HG02623 (cell line): Measurements from ENCODE around the gene MEMO1.
"Not testable (repeated sequence)": the region's sequence is repeated elsewhere in the genome, so short reads cannot be mapped to it uniquely, and the experiment has no call there.

Source experiments
- ATAC-seq: cut with Tn5 transposase; IDR thresholded peaks from one replicate; pipeline ENCODE4 v1.9.1; 2021; ENCODE audit warnings: moderate library complexity; ENCODE audit not compliant: unreplicated experiment

The MEMO1 gene

DNA sequence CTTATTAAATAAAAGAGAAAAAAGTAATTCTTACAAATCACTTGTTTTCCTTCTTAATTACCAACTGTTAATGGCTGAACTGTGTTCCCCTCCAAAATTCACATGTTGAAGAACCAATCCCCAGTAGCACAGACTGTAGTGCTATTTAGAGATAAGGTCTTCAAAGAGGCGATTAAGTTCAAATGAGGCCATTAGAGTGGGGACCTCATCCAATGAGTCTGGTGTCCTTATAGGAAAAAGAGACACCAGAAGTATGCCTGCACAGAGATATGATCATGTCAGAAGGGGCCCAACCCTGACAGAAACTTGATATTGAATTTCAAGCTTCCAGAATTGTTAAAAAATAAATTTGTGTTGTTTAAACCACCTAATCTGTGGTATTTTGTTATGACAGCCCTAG, 89.8 kb downstream of the MEMO1 start:
- ATAC-seq, result no peak

DNA sequence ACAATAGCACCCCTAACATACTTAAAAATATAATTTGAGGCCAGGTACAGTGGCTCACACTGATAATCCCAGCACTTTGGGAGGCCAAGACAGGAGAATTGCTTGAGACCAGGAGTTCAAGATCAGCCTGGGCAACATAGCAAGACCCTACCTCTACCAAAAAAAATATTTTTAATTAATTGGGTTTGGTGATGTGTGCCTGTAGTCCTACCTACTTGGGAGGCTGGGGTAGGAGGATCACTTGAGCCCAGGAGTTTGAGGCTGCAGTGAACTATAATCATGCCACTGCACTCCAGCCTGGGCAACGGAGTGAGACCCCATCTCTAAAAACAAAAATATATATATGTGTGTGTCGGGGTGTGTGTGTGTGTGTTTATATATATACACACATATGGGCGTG, 91.3 kb downstream of the MEMO1 start:
- no peak for ATAC-seq

DNA sequence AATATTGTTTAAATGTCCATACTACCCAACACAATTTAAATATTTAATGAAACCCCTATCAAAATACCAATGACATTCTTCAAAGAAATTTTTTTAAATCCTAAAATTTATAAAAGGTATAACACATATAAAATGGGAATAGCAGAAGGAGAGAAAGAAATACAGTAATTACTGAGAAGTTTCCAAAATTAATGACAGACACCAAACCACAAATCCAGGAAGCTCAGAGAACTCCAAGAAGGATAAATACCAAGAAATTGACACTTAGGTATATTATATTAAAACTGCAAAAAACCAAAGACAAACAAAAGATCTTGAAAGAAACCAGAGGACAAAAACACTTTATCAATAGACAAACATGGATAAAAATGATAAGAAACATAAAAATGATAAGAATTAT, 101.1 kb downstream of the MEMO1 start:
- ATAC-seq, result no peak

DNA sequence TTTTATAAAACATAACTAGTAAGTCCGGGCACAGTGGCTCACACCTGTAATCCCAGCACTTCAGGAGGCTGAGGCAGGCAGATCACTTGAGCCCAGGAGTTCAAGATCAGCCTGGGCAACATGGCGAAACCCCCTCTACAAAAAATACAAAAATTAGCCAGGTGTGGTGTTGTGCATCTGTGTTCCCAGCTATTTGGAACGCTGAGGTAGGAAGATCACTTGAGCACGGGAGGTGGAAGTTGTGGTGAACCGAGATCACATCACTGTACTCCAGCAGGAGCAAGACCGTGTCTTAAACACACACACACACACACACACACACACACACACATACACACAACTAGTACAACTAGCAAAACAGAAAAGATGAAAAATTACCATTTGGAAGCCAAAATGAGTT, 103.3 kb downstream of the MEMO1 start:
- not testable (repeated sequence) for ATAC-seq

DNA sequence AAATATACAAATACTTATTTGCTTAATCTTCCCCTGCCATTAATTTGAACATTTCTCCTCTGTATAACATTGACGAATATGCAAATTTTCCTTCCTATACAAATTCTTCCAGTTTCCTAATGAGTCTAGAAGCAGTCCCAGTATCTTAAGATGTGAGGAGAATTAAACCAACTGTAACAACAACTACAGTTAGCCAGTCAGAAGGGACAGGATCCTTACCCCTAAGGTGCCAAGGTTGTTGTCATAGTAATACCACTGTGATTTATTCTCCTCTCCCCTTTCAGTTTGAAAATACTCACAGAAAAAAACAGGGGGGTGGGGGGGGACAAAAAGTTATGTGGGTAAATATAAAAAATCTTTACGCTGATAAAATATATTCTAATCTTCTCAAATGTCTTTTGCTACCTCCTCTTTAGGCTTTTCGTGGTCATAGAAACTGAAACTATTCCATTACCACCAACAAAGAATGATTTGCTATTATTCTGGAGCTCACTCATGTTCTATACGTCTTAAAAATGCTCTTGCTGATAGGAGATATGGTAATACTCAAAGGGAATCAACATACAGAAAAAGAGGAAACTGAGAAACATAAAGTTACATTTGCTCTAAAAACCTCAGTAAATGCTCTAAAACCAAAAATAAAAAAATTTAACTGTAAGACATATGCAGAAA, 107.6 kb downstream of the MEMO1 start:
- no peak for ATAC-seq

DNA sequence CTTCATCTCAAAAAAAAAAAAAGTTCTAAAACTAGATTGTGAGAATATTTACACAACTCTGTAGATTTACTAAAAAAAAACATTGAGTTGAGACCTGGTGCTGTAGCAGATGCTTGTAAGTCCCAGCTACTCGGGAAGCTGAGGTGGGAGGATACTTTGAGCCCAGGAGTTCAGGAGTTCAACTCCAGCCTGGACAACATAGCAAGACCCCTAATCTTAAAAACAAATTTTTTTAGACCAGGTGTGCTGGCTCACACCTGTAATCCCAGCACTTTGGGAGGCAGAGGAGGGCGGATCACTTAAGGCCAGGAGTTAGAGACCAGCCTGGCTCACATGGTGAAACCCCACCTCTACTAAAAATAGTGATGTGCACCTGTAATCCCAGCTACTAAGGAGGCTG, 108.9 kb downstream of the MEMO1 start:
- no peak for ATAC-seq

DNA sequence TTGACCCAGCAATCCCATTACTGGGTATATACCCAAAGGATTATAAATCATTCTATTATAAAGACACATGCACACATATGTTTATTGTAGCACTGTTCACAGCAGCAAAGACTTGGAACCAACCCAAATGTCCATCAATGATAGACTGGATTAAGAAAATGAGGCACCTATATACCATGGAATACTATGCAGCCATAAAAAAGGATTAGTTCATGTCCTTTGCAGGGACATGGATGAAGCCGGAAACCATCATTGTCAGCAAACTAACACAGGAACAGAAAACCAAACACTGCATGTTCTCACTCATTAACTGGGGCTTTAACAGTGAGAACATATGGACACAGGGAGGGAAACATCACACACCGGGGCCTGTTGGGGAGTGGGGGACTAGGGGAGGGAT, 110.7 kb downstream of the MEMO1 start:
- not testable (repeated sequence) for ATAC-seq

DNA sequence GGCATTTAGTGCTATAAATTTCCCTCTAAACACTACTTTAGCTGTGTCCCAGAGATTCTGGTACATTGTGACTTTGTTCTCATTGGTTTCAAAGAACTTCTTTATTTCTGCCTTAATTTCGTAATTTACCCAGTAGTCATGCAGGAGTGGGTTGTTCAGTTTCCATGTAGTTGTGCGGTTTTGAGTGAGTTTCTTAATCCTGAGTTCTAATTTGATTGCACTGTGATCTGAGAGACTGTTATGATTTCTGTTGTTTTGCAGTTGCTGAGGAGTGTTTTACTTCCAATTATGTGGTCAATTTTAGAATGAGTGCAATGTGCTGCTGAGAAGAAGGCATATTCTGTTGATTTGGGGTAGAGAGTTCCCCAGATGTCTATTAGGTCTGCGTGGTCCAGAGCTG, 112.5 kb downstream of the MEMO1 start:
- ATAC-seq, result not testable (repeated sequence)

DNA sequence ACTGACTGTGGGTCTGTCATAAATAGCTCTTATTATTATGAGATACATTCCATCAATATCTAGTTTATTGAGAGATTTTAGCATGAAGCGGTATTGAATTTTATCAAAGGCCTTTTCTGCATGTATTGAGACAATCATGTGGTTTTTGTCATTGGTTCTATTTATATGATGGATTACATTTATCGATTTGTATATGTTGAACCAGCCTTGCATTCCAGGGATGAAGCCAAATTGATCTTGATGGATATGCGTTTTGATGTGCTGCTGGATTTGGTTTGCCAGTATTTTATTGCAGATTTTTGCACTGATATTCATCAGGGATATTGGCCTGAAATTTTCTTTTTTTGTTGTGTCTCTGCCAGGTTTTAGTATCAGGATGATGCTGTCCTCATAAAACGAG, 113.5 kb downstream of the MEMO1 start:
- ATAC-seq, result not testable (repeated sequence)

DNA sequence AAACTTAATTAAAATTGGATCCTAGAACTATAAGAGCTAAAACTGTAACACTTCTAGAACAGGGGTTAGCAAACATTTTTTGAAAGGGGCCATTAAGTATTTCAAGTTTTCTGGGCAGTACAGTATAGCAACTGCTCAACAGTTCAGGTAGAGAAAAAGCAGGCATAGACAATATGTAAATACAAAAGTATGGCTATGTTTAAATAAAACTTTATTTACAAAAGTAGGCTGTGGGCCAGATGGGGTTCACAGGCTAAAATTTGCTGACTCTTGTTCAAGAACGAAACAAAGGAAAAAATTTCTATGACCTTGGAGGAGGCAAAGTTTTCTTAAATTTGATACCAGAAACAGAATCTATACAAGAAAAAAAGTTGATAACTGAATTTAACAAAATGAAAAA, 114.5 kb downstream of the MEMO1 start:
- no peak for ATAC-seq

DNA sequence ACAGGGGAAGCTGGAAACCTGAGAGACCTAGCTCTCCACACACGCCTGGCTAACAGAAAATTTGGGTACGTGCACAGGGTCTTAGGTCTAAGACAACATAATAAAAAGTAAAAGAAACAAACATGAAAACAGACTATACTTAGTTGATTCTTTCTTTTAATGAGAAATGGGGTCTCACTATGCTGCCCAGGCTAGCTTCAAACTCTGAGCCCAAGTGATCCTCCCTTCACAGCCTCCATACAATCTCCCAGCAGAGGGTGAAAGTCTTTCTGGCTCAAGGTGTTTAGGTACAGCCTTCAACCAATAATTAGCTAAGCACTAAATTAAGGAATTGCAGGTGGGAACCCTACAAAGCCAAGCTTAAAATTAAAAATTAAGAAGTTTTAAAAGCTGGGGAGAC, 116.2 kb downstream of the MEMO1 start:
- ATAC-seq, result no peak

DNA sequence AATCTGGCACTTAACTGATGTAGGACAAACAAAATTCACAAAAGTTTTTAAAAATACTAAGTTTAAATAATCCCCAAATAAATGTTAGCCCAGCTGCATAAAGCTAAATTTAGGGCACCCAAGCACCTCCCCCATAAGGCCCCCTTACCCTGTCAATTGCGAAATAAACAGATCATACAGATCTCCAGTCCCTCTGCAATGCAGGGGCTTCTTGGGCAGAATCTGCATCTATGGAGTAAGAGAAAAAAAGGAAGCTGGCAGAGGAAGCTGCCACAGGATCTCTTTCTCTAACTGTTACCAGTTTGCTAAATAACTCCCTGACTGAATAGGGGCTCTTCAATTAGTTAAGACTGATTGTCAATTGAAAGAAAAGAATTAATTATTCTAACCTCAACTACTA, 117.7 kb downstream of the MEMO1 start:
- ATAC-seq, result no peak

DNA sequence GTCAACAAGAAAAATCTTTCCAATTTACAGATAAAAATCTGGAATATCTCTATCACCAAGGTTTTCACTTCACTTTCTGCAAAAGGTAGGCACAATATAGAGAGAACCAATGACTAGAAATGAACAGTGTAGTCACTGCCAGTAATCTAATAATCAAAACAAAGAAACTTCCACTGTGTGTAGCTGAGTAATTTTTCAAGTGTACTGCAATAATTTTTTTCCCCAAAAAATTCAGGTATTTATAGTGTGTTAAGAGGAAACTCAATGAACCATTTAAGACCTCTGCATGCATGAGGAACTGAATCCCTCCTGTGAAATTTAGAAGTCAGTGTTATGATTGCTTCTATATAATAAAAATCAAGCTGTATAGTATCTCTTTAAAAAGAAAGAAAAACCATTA, 121.8 kb downstream of the MEMO1 start:
- ATAC-seq, result no peak

DNA sequence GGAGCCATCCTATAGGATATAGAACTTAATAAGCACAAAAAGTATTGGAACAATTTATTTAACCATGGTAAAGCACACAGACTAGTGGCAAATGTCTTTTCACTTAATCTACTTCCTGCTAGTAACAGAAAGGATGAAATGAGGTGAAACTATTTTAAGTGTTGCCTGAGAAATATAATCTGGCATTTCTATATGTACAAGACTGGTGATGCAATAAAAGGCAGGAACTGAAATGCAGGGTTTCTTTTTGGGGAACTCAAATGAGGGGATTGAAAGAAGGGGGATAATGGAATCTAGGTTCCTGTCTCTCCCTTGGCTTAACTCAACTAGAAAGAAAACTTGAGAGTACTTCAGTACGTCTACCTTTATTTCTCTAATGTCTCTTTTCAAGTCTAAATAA, 122.3 kb downstream of the MEMO1 start:
- no peak for ATAC-seq

DNA sequence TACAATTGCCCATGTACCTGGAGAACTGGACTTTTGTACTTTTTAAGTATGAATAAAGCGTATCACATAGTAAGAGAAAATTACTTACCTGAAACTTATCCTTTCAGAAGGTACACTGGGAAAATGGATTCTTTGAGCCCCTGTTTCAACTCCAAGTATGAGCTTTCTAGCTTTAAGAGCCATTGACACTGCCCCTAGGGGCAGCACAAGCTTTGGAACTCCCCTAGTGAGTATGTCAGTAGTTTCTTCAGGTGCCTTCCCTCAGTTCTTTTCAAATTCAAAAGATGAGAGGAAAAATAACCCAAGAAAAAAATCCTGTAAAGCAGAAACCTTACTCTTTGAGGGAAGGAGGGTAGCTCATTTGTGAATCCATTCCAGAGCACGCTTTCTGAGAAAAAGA, 124.1 kb downstream of the MEMO1 start:
- ATAC-seq, result no peak

DNA sequence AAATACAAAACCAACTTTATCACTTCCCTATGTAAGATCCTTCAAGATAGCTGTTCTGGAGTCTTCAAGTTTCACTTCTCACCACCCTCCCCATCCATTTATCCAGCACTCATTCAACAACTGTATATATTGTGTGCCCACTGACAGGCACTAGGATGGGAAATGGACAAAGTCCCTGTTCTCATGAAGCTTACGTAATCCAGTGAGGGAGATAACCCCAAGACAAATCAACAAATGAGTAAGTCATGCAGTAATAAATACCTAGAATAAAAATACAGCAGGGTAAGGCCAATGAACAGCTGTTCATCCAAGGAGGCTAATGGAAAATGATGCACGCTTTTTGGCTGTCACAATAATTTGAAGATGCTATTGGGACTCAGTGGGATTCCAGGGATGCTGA, 133.8 kb downstream of the MEMO1 start:
- ATAC-seq, result no peak

DNA sequence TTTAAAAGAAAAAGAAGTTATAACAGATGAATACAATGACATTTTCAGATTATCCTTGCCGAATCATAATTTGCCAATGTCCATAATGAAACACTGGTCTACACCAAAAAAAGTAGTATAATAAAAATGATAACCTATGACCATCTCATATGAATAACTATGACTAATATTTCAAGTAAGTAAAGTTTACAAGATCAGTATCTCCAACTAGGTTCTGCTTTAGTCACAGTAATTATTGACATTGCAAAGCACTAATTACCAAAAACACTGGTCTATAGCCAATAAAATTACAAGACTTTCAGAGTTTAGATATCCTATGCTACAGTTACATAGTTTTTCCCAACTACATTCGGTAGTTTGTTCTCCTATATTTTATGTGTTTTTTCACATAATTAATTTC, 136.7 kb downstream of the MEMO1 start:
- ATAC-seq, result no peak

DNA sequence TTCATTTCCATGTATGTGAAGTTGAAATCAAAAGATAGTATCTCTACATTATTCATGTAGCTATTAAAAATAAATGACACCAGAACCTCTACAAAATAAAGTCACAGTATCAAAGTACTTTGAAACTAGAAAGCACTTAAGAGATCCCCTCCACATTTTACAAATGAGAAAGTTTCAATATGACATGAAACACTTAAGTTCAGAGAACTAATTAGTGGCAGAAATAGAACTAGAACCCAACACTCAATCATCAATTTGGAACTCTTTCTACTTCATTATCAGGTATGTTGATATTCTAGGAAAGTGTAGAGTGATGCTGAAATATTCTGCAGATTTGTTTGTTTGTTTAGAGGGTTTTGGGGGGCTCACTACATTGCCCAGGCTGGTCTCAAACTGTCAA, 145.6 kb downstream of the MEMO1 start:
- ATAC-seq, result no peak

DNA sequence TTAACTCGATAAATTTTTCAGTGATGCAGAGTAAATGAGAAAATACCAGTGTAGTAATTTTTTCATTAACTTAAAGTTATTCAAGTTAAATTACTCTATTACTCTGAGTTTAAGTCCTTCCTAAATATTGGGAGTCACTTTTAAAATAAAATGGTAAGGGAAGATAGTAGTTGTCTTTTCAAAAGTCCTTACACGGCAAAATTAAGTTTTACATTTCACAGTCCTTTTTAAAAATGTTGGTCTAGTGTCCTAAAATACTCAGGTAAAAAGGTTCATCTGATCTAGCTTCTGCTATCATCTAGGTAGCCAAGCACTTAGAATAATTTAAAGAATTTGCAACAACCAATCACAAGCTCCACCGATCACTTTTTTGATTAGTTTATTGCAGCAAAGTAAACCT, 146.9 kb downstream of the MEMO1 start:
- no peak for ATAC-seq

DNA sequence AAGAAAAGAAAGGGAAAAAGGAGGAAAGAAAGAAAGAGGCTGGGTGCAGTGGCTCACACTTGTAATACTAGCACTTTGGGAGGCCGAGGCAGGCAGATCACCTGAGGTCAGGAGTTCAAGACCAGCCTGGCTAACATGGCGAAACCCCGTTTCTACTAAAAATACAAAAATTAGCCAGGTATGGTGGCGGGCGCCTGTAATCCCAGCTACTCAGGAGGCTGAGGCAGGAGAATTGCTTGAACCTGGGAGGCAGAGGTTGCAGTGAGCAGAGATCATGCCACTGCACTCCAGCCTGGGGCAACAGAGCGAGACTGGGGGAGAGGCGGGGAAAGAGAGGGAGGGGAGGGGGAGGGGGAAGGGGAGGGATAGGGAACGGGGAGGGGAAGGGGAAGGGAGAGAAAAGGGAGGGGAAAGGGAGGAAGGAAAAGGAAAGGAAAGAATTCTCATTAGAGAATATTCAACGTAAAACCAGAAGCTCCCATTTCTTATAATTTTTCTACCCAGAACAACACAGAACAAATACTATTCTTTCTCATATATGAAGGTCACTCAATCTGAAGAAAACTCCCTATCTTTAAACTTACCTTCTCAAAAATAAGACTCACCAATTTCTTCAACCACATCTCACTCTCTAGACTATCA, 147.7 kb downstream of the MEMO1 start:
- not testable (repeated sequence) for ATAC-seq

DNA sequence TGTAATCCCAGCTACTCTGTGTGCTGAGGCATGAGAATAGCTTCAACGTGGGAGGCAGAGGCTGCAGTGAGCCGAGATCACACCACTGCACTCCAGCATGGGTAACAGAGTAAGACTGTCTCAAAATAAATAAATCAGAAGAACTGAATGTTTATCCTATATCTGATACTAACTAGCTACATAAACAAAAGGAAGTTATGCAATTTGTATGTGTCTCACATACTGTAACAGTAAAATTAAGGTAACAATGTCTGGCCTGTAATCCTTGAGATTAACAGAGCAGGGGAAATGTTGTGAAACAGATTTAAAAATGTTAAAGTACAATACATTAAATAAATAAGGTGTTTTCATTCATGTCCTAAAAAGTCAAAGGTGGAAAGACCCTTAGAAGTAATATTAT, 150.8 kb downstream of the MEMO1 start:
- no peak for ATAC-seq

DNA sequence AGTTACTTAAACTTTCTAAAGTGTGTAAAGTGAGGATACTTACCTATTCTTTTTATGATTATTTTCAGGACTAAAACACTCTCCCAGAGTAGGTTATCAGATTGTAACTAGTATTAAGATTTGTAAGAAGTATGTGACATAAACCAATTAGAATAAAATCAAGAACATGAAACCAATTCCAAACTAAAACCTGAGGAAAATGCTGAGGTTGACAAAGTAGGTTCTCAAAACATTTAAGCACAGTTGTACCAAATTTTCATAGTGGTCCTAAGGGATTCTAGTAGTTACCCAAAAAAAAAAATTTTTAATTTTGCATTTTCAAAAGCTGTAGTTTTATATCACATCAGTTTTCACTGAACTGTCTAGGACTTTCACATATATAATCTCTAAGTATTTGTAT, 157.3 kb downstream of the MEMO1 start:
- ATAC-seq, result no peak

DNA sequence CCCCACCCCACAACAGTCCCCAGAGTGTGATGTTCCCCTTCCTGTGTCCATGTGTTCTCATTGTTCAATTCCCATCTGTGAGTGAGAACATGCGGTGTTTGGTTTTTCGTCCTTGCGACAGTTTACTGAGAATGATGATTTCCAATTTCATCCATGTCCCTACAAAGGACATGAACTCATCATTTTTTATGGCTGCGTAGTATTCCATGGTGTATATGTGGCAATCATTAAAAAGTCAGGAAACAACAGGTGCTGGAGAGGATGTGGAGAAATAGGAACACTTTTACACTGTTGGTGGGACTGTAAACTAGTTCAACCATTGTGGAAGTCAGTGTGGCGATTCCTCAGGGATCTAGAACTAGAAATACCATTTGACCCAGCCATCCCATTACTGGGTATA, 168.7 kb downstream of the MEMO1 start:
- ATAC-seq, result not testable (repeated sequence)
